Amniotic stem cell (primary cell): ENCODE measurements around the gene ATXN3.
"Not testable (repeated sequence)": the region's sequence is repeated elsewhere in the genome, so short reads cannot be mapped to it uniquely, and the experiment has no call there.

Experiments
- DNase-seq: peaks from one replicate; lab custom pipeline; 2025; lab: John Stamatoyannopoulos, UW

Gene ATXN3

DNA sequence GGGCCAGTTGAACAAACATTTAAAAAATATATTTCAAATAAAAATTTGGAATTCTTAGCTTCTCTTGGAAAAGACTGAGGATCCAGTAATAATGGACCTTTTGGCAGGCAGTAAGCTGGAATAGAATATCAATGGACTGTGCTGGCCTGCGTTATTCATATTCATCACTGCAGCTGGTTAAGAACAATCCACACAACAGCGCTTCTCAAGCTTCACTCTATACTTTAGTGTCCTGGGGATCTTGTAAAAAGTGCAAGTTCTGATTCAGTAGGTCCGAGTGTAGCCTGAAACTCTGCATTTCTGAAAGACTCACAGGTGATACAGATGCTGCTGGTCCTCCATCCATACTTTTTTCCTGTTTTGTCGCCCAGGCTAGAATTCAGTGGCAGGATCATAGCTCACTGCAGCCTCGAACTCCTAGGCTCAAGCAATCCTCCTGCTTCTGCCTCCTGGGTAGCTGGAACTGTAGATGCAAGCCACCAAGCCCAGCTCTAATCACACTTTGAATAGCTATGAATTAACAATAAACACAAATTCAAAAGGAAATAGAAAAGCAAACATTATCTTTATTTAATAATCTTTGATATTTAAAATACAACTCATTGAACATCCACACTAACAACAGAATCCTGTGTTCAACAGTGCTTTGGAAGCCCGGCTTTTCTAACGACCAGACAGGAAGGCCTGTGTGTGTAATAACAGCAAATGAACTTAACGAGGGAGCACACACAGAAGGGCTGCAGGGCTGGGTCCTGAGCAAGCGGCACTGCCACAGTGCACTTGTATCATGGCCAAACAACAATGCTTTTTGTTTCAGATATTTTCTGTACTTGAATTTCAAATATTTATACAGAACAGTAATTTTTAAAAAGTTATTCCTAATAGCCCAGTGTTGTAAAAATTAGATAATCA, 48.1 kb downstream of the ATXN3 start:
- DNase-seq, result no peak

GRCh38 chr14:92049781-92050180, 56.6 kb downstream of the ATXN3 start:
- DNase-seq, result no peak

DNA sequence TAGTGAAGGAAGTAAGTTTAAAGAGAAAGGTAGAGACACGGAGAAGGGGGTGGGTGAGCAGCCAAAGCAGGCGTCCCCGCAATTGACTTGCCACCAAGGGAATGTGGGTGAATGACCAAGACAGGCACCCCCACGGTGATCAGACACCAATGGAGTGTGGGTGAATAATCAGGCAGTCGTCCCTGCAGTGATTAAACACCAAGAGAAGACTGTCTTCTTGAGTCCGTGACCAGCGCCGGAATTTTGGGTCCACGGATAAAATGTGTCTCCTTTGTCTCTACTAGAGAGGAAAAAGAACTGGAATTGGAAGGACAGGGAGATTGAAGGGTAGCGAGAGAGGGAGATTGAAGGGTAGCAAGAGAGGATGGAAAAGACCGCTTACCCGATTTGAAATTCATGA, 57.2 kb downstream of the ATXN3 start:
- not testable (repeated sequence) for DNase-seq

DNA sequence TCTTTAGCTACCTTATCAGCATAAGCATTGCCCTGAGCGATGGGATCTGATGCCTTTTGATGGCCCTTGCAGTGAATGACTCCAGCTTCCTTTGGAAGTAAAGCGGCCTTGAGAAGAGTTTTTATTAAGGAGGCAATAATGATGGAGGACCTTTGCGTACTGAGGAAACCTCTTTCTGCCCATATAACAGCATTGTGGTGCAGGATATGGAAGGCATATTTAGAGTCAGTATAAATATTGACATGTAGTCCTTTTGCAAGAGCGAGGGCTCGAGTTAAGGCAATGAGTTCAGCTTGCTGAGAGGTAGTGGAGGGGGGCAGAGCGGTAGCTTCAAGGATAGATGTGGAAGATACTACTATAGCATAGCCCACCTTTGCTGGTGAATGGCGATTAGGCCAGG, 60.5 kb downstream of the ATXN3 start:
- DNase-seq, result not testable (repeated sequence)

GRCh38 chr14:92041766-92042165, 64.6 kb downstream of the ATXN3 start:
- not testable (repeated sequence) for DNase-seq

GRCh38 chr14:92041203-92041602, 65.2 kb downstream of the ATXN3 start:
- no peak for DNase-seq

DNA sequence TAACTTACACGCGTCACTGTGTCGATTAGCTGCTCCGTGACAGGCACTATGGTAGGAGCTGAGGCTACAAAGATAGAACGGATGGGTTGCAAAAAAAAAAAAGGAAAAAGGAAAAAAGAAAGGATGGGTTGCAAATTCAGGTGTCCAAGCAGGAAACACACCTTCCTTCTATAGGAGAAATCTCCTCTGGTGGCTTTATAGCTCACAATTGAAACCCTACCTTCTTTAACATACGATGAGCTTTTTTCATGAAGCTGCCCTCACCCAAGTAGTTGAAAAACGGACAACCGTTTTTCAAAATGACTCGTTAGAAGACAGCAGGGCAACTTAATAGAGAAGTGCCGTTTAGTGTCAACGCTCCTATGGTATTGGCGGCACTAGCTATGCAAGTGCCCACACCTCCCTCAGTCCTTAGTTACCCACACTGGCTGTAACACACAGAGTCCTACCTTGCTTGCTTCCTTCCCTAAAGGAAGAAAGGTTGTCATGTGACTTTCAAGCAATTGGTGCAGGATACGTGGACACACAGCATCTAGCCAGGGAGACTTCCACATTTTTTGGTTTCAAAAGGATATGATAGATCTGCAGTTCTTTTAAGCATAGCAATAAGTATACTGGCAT, 65.8 kb downstream of the ATXN3 start:
- DNase-seq, result peak; percentile 2

DNA sequence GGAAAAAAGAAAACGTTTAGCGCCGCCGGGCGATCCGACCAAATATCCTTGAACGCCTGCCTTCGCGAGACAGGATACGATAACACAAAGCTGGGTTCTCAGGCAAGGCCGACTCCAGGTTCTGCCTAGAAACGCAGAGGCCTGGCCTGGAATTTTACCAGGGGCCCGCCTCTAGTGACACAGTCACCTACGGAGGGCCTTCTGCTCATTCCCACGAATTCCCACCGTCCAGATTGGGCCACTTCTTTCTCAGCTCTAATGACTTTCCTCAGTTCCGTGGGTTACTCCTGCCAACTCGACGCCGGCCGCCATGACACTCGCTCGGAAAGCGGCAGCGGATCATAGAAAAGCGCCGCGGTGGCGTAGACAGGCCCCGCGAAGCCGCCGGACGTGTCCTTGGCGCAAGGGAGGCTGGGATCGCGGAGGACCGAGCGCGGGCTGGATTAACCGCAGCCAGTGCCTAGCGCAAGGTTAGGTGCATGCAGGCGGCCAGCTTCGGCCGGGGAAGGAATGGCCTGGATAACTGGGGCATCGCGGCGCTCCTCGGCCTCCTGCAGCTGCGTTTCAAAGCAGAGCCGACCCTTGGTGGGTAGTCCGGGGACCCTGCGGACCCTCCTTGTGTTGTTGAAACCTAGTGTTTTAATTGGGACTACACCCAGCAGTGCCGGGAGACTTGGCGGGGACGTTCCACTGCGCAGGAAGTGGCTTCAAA, 66.5 kb downstream of the ATXN3 start, which contains the start of gene TRIP11:
Gene TRIP11, minus strand, starts transcription at position 341 of the 712 bp plus-strand sequence. CDS start 374 bp downstream, outside the sequence.
- peak; percentile 80 for DNase-seq

DNA sequence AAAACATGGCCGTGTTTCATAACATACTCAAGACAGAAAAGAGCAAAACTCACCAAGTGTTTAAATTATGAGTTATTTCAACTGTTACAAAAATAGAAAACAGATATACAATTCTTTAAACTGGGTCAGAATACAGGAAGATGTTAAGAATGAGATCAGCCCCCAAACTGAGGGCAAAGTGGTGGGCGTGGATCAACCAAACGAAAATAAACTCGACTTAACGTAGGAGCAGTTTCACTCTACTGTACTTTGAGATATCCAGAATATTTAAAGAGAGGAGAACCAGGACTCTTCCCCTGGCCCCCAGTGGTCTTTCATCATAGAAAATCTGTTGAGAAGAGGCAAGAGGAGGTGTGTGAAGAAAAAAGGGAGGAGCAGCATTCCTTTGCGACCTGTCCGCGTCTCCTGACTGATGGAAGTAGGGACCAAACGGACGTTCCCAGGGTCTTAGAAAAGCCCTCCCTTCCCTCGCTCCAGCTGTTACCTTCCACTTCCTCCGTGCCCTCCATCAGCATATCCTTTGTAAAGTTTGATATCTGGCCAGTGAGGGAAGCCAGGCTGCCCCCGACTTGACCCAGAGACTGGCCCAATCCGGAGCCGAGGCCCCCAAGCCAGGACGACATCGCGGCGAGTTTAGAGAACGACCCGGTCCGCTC, 67.2 kb downstream of the ATXN3 start:
- peak; percentile 34 for DNase-seq

GRCh38 chr14:92037989-92038388, 68.4 kb downstream of the ATXN3 start:
- no peak for DNase-seq

- DNase-seq, result no peak
Observed at GRCh38 chr14:92035890-92036289, 70.5 kb downstream of the ATXN3 start.

GRCh38 chr14:92033906-92034687, 72.3 kb downstream of the ATXN3 start:
- no peak for DNase-seq

DNA sequence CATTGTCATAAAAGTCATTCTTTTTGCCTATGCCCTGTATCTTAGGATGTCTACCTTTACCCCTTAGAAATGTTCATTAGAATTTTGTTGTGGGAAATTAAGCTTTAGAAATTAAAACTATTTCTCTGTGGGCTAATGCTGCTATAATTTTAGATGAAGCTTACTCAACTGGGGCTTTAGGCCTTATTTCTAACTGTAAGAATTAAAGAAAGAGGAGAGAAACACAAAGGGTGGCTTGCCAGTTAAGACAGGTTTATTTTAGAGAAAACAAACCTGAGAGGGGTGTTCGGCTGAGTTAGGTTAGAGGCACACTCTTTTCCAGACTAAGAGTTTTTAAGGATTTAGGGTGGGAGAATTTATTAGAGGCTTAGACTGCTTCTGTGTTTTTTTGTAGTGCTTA, 72.9 kb downstream of the ATXN3 start:
- DNase-seq, result no peak

DNA sequence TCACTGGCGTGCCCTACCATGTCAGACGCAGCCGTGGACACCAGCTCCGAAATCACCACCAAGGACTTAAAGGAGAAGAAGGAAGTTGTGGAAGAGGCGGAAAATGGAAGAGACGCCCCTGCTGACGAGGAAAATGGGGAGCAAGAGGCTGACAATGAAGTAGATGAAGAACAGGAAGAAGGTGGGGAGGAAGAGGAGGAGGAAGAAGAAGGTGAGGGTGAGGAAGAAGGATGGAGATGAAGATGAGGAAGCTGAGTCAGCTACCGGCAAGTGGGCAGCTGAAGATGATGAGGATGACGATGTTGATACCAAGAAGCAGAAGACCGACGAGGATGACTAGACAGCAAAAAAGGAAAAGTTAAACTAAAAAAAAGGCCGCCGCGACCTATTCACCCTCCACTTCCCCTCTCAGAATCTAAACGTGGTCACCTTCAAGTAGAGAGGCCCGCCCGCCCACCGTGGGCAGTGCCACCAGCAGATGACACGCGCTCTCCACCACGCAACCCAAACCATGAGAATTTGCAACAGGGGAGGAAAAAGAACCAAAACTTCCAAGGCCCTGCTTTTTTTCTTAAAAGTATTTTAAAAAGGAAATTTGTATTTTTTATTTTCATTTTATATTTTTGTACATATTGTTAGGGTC, 79.7 kb downstream of the ATXN3 start:
- DNase-seq, result no peak

DNA sequence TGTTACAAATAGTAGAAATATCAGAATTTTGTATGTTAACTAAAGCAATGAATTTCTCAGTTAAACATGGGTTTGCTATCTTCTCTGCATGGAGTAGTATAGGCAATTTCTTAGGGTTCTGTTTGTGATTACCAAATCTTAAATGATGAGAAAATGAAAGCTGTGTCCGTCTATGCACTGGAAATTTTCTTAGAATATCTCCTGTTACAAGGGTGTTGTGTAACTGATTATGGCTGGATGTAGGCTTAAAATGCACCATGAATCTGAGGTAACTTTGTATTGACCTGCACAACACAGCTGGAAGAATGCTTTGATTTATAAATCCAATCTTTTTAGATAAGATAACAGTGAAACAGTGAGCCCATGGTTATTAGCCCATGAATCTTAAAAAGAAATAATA, 84.3 kb downstream of the ATXN3 start:
- no peak for DNase-seq

GRCh38 chr14:92021523-92021922, 84.9 kb downstream of the ATXN3 start:
- no peak for DNase-seq

DNA sequence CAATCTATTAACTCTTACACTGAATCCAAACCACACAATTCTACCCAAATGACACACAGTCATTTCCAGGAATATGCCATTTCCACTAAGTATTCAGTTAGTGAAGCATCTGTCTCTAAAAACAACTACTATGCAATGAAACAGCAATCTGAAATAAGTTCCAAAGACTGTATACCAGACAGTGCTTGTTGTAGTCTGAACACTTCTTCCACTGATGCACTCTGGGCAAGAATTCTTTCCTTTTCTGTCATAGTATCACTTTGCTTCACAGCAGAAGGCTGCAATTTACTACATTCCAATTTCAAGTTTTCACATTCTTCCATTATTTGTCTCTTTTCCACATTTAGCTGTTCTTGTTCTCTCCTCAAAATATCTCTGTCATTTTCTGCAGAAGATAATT, 92.3 kb downstream of the ATXN3 start:
- DNase-seq, result no peak

DNA sequence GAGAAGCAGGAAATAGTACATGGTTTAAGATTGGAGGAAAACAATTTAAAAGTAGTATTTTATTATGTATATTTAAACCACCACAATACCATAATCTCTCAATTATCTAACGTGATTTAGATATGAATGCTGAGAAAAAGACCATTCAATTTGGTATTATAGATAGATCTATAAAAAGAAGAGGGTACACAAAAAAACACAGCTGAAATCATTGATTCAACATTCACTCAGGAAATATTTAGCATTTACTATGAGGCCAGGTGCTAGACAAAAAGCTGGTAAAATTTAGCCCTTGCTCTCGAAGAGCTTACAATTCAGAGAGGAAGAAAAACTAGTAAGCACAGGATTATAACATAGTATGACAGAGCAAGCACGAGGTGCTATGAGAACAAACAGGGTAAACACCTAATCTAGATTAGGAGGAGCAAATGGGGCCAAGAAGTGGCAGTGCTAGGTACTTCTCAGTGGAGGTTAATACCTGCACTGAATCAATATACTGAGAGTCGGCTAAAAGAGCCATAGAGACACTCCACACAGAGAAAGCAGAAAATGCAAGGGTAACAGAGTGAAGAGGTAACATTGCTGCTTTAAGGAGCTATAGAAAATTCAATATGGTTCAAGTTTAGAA, 94.1 kb downstream of the ATXN3 start:
- DNase-seq, result no peak

- no peak for DNase-seq
Observed at GRCh38 chr14:92010644-92011043, 95.7 kb downstream of the ATXN3 start.

- no peak for DNase-seq
Observed at GRCh38 chr14:92009604-92010003, 96.8 kb downstream of the ATXN3 start.
